PFSK-1 (cell line): Measurements from ENCODE around the gene SEC14L2.

Experiments
- FOXP2 ChIP-seq: optimal IDR thresholded peaks from 2 replicates; pipeline ENCODE3; 2011; ENCODE audit warnings: borderline replicate concordance, control low read depth, inconsistent platforms; ENCODE audit not compliant: insufficient read depth; ENCODE audit errors: extremely low read length, extremely low read depth
- POLR2AphosphoS5 ChIP-seq: IDR thresholded peaks from 2 replicates; pipeline ENCODE4 v1.6.1; 2012; ENCODE audit warnings: low read depth, mild to moderate bottlenecking, control low read depth, low read length, moderate library complexity
- SIN3A ChIP-seq: IDR thresholded peaks from 2 replicates; pipeline ENCODE4 v1.6.1; 2012; ENCODE audit warnings: mild to moderate bottlenecking, low read length, moderate library complexity, borderline replicate concordance; ENCODE audit not compliant: insufficient read depth
- TAF1 ChIP-seq: IDR thresholded peaks from 2 replicates; pipeline ENCODE4 v1.6.1; 2012; ENCODE audit warnings: low read length, control low read depth, borderline replicate concordance; ENCODE audit not compliant: insufficient read depth
- TF ChIP-seq, protein P1 (sequence below), 2 experiments: IDR thresholded peaks; 2 replicates each; pipeline versions ENCODE4 v1.6.1 to v1.8.0; 2011 to 2012; ENCODE audit warnings: low read depth in 2 of 2, low read length in 2 of 2, control low read depth in 1 of 2, inconsistent platforms in 1 of 2, mild to moderate bottlenecking in 1 of 2, moderate library complexity in 1 of 2; ENCODE audit not compliant: insufficient read depth in 1 of 2

The SEC14L2 gene

GRCh38 chr22:30357650-30358215 is 39.1 kb upstream of the SEC14L2 start:
- TF ChIP-seq SIN3A (no peak), TAF1 (no peak), POLR2AphosphoS5 (no peak), FOXP2 (no peak)
- TF ChIP-seq, protein P1, sequence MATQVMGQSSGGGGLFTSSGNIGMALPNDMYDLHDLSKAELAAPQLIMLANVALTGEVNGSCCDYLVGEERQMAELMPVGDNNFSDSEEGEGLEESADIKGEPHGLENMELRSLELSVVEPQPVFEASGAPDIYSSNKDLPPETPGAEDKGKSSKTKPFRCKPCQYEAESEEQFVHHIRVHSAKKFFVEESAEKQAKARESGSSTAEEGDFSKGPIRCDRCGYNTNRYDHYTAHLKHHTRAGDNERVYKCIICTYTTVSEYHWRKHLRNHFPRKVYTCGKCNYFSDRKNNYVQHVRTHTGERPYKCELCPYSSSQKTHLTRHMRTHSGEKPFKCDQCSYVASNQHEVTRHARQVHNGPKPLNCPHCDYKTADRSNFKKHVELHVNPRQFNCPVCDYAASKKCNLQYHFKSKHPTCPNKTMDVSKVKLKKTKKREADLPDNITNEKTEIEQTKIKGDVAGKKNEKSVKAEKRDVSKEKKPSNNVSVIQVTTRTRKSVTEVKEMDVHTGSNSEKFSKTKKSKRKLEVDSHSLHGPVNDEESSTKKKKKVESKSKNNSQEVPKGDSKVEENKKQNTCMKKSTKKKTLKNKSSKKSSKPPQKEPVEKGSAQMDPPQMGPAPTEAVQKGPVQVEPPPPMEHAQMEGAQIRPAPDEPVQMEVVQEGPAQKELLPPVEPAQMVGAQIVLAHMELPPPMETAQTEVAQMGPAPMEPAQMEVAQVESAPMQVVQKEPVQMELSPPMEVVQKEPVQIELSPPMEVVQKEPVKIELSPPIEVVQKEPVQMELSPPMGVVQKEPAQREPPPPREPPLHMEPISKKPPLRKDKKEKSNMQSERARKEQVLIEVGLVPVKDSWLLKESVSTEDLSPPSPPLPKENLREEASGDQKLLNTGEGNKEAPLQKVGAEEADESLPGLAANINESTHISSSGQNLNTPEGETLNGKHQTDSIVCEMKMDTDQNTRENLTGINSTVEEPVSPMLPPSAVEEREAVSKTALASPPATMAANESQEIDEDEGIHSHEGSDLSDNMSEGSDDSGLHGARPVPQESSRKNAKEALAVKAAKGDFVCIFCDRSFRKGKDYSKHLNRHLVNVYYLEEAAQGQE (IDR thresholded peaks at IDR 0.05; ENCODE audit: insufficient read depth in 1 of 2, low read depth in 2 of 2, low read length in 2 of 2): no peak

DNA sequence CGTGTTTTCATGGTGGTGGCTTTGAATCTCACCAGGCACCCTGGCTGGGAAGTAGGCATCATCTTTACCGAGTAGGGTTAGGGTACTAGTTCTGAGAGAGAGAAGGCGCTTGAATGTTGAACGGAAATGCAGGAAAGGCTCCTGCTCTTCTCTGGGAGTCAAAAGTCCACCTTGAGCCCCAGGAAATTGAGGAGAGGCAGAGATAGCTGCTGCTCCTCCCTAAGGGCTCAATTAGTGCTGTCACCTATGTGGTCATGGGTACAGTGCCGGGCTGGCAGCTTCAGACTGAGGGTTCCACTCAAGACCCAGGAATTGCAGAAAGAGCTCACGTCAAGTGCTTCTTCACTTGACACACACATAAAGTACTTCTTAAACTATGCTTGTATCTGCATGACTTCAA is 38.3 kb upstream of the SEC14L2 start:
- TF ChIP-seq, protein P1 (IDR thresholded peaks at IDR 0.05; ENCODE audit: insufficient read depth in 1 of 2, low read depth in 2 of 2, low read length in 2 of 2): no peak
- TF ChIP-seq POLR2AphosphoS5 (no peak), TAF1 (no peak), FOXP2 (no peak), SIN3A (no peak)

- TF ChIP-seq SIN3A (no peak), POLR2AphosphoS5 (no peak), FOXP2 (no peak), TAF1 (no peak)
- TF ChIP-seq, protein P1 (IDR thresholded peaks at IDR 0.05; ENCODE audit: insufficient read depth in 1 of 2, low read depth in 2 of 2, low read length in 2 of 2): no peak
These were observed 34.7 kb upstream of the SEC14L2 start for GRCh38 chr22:30361916-30362650.

- no peak for TF ChIP-seq FOXP2
- TF ChIP-seq, protein P1 (IDR thresholded peaks at IDR 0.05; ENCODE audit: insufficient read depth in 1 of 2, low read depth in 2 of 2, low read length in 2 of 2): no peak
- no peak for TF ChIP-seq SIN3A
- TF ChIP-seq POLR2AphosphoS5: no peak
- TF ChIP-seq TAF1: no peak
These were observed 34.1 kb upstream of the SEC14L2 start for GRCh38 chr22:30362651-30363281.
